ENCODE measurements around the gene DCLK2.

DNA sequence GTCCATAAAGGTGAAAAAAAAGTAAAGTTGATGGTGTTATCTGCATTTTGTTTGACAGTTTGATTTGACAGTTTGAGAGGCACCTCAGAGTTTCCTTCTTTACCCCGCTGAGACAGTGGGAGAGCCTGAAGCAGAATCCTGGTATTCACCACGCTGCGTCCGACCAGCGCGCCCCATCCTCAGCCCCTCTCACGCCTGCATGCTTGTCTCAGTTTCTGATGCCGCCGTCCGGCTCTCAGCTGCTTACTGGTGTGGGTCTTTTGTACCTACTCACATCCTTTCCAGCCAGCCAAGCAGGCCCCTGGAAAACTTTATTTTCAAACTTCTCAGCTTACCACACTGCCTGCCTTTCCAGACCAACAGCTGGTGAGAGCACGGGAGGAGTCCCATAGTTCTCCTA is 175.2 kb downstream of the DCLK2 start:
- TF ChIP-seq, protein P1, sequence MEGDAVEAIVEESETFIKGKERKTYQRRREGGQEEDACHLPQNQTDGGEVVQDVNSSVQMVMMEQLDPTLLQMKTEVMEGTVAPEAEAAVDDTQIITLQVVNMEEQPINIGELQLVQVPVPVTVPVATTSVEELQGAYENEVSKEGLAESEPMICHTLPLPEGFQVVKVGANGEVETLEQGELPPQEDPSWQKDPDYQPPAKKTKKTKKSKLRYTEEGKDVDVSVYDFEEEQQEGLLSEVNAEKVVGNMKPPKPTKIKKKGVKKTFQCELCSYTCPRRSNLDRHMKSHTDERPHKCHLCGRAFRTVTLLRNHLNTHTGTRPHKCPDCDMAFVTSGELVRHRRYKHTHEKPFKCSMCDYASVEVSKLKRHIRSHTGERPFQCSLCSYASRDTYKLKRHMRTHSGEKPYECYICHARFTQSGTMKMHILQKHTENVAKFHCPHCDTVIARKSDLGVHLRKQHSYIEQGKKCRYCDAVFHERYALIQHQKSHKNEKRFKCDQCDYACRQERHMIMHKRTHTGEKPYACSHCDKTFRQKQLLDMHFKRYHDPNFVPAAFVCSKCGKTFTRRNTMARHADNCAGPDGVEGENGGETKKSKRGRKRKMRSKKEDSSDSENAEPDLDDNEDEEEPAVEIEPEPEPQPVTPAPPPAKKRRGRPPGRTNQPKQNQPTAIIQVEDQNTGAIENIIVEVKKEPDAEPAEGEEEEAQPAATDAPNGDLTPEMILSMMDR (conservative IDR thresholded peaks at IDR 0.05; ENCODE audit: low read depth, low read length) = no peak
- no peak for TF ChIP-seq POLR2A (IDR thresholded peaks at IDR 0.05; ENCODE audit: low read depth, low read length)
- TF ChIP-seq RCOR1 (IDR thresholded peaks at IDR 0.05; ENCODE audit: insufficient replicate concordance, low read length) = no peak
- no peak for TF ChIP-seq SMC3 (IDR thresholded peaks at IDR 0.05; ENCODE audit: low read depth, low read length)
- no peak for TF ChIP-seq CEBPB (IDR thresholded peaks at IDR 0.05; ENCODE audit: low read depth, low read length)
- TF ChIP-seq RFX5 (IDR thresholded peaks at IDR 0.05; ENCODE audit: low read depth, low read length) = no peak
- TF ChIP-seq, protein P2, sequence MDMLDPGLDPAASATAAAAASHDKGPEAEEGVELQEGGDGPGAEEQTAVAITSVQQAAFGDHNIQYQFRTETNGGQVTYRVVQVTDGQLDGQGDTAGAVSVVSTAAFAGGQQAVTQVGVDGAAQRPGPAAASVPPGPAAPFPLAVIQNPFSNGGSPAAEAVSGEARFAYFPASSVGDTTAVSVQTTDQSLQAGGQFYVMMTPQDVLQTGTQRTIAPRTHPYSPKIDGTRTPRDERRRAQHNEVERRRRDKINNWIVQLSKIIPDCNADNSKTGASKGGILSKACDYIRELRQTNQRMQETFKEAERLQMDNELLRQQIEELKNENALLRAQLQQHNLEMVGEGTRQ (IDR thresholded peaks at IDR 0.05; ENCODE audit: low read depth, low read length) = no peak
- TF ChIP-seq RAD21 (IDR thresholded peaks at IDR 0.05; ENCODE audit: low read length) = no peak

All from IMR-90 (cell line).